ENCODE data around the gene ABCA12.

The ABCA12 gene

DNA sequence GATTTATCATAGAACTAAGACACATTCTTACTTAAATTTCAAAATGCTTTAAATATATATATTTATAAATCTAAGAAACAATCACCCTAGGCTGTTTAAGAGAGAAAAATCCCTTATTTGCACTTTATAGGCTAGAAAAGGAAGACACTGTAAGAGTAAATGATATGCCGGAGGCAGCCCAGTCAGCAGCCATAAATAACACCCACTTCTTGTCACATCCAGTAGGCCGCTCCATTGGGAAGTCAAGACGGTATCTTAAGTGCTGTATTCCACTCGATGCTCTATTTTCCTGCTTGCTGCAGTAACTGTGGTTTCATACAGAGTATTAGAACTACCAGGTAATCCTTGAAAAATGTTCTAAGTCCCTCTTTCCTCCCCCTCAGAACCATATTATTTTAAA lies 57.9 kb downstream of the ABCA12 start:
- Histone ChIP-seq H4K20me1 (ENCODE audit: insufficient read depth, low read length, poor library complexity, severe bottlenecking) (no peaks in the 10 kb centered on the region), H3F3A (ENCODE audit: low read depth) (no peaks in the 10 kb centered on the region), H2AFZ (ENCODE audit: low read length) (no peak overlapping the region), H3K4me1 (ENCODE audit: insufficient read depth, low read length, poor library complexity, severe bottlenecking) (no peaks in the 10 kb centered on the region), H3K9me3 (ENCODE audit: insufficient read depth, low read depth, low read length) (no peaks in the 10 kb centered on the region), H3K4me2 (ENCODE audit: low read depth, low read length, poor library complexity, severe bottlenecking) (no peak overlapping the region), H3K79me2 (ENCODE audit: insufficient read depth, low read length) (no peaks in the 10 kb centered on the region), H3K27me3 (ENCODE audit: insufficient read depth, low read length, poor library complexity, severe bottlenecking) (no peaks in the 10 kb centered on the region), H3K9ac (ENCODE audit: low read depth, low read length, poor library complexity, severe bottlenecking) (no peak overlapping the region), H3K9me2 (replicated peaks; ENCODE audit: low read depth, low read length) (no peaks in the 10 kb centered on the region), H3K36me3 (ENCODE audit: insufficient read depth, low read length) (no peaks in the 10 kb centered on the region), H3K4me3 (ENCODE audit: low read length, poor library complexity, severe bottlenecking) (no peak overlapping the region)
- TF ChIP-seq, protein P1, sequence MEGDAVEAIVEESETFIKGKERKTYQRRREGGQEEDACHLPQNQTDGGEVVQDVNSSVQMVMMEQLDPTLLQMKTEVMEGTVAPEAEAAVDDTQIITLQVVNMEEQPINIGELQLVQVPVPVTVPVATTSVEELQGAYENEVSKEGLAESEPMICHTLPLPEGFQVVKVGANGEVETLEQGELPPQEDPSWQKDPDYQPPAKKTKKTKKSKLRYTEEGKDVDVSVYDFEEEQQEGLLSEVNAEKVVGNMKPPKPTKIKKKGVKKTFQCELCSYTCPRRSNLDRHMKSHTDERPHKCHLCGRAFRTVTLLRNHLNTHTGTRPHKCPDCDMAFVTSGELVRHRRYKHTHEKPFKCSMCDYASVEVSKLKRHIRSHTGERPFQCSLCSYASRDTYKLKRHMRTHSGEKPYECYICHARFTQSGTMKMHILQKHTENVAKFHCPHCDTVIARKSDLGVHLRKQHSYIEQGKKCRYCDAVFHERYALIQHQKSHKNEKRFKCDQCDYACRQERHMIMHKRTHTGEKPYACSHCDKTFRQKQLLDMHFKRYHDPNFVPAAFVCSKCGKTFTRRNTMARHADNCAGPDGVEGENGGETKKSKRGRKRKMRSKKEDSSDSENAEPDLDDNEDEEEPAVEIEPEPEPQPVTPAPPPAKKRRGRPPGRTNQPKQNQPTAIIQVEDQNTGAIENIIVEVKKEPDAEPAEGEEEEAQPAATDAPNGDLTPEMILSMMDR (conservative IDR thresholded peaks at IDR 0.05; ENCODE audit: low read length) = no peak
- TF ChIP-seq EZH2phosphoT487 (IDR thresholded peaks at IDR 0.05; ENCODE audit: borderline replicate concordance) = no peak

DNA sequence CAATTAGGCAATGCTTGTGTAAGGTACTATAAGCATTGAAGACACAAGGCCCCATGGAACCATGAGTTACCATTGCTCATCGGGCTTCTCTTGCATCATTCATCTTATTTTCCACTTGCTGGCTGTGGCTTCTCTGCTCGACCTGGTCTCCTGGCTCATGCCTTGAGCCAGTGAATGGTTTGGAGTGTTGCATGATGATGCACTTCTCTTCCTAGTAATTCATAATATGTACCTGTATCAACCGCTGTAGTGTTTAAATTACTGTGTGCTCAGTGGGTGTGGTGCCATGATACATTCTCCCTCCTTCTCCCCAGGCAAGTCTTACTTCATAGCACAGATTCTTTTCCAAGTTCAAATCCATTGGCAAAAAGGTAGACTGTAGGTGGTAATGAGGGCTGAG lies 66.8 kb downstream of the ABCA12 start:
- no peak overlapping the region for H3K4me2 ChIP-seq (ENCODE audit: low read depth, low read length, poor library complexity, severe bottlenecking)
- no peaks in the 10 kb centered on the region for H3F3A ChIP-seq (ENCODE audit: low read depth)
- H3K4me3 ChIP-seq (ENCODE audit: low read length, poor library complexity, severe bottlenecking) = no peak overlapping the region
- H3K9me3 ChIP-seq (ENCODE audit: insufficient read depth, low read depth, low read length) = no peaks in the 10 kb centered on the region
- no peaks in the 10 kb centered on the region for H3K9me2 ChIP-seq (replicated peaks; ENCODE audit: low read depth, low read length)
- H2AFZ ChIP-seq (ENCODE audit: low read length) = no peak overlapping the region
- H4K20me1 ChIP-seq (ENCODE audit: insufficient read depth, low read length, poor library complexity, severe bottlenecking) = no peaks in the 10 kb centered on the region
- no peaks in the 10 kb centered on the region for H3K36me3 ChIP-seq (ENCODE audit: insufficient read depth, low read length)
- H3K27me3 ChIP-seq (ENCODE audit: insufficient read depth, low read length, poor library complexity, severe bottlenecking) = no peaks in the 10 kb centered on the region
- H3K79me2 ChIP-seq (ENCODE audit: insufficient read depth, low read length) = no peaks in the 10 kb centered on the region
- no peaks in the 10 kb centered on the region for H3K4me1 ChIP-seq (ENCODE audit: insufficient read depth, low read length, poor library complexity, severe bottlenecking)
- H3K9ac ChIP-seq (ENCODE audit: low read depth, low read length, poor library complexity, severe bottlenecking) = no peak overlapping the region
- TF ChIP-seq, protein P1 (conservative IDR thresholded peaks at IDR 0.05; ENCODE audit: low read length) = no peak
- no peak for TF ChIP-seq EZH2phosphoT487 (IDR thresholded peaks at IDR 0.05; ENCODE audit: borderline replicate concordance)

DNA sequence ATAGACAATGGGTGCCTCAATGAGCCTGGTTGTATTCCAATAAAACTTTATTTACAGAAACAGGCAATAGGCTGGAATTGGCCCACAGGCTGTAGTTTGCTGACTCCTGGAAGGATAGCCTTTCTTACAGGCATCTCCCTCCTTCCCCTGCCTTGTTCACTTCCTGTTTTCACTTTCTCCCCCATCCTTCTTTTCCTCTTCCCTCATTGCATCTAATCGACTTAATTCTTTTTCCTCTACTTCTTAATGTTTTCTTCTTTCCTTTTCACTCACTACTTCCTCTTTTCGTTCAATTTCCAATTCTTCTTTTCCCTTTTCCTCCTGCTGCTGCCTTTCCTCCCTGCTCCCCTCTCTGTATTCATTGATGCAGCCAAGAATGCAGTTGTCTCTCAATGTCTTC lies 70.0 kb downstream of the ABCA12 start:
- H3K36me3 ChIP-seq (ENCODE audit: insufficient read depth, low read length) = no peaks in the 10 kb centered on the region
- no peaks in the 10 kb centered on the region for H4K20me1 ChIP-seq (ENCODE audit: insufficient read depth, low read length, poor library complexity, severe bottlenecking)
- H3K4me1 ChIP-seq (ENCODE audit: insufficient read depth, low read length, poor library complexity, severe bottlenecking) = no peaks in the 10 kb centered on the region
- H3K4me3 ChIP-seq (ENCODE audit: low read length, poor library complexity, severe bottlenecking) = no peak overlapping the region
- no peaks in the 10 kb centered on the region for H3K79me2 ChIP-seq (ENCODE audit: insufficient read depth, low read length)
- no peaks in the 10 kb centered on the region for H3K9me3 ChIP-seq (ENCODE audit: insufficient read depth, low read depth, low read length)
- H3K9ac ChIP-seq (ENCODE audit: low read depth, low read length, poor library complexity, severe bottlenecking) = no peak overlapping the region
- H3K4me2 ChIP-seq (ENCODE audit: low read depth, low read length, poor library complexity, severe bottlenecking) = no peak overlapping the region
- H2AFZ ChIP-seq (ENCODE audit: low read length) = no peak overlapping the region
- H3F3A ChIP-seq (ENCODE audit: low read depth) = no peaks in the 10 kb centered on the region
- no peaks in the 10 kb centered on the region for H3K27me3 ChIP-seq (ENCODE audit: insufficient read depth, low read length, poor library complexity, severe bottlenecking)
- H3K9me2 ChIP-seq (replicated peaks; ENCODE audit: low read depth, low read length) = no peaks in the 10 kb centered on the region
- no peak for TF ChIP-seq EZH2phosphoT487 (IDR thresholded peaks at IDR 0.05; ENCODE audit: borderline replicate concordance)
- TF ChIP-seq, protein P1 (conservative IDR thresholded peaks at IDR 0.05; ENCODE audit: low read length) = no peak
